HCT116 (cell line): Measurements from ENCODE around the gene NAA25. TPM values are rescaled to one million over a fixed set of nuclear protein-coding genes. Genes with fewer than 3 reads are reported as not detected.

Experiments
- ATAC-seq: fragments of 200-7000 bp; cut with Tn5 transposase; 2 replicates; pipeline ENCODE4 v1.9.1; 2020; ENCODE audit warnings: mild to moderate bottlenecking, moderate library complexity
- BruUV-seq: library from RNA; stranded (reverse); fragments of 400-500 nt; replicated peaks from 2 replicates; lab custom pipeline; 2021; lab: Mats Ljungman, UMichigan
- CTCF ChIA-PET: fragments of 300-600 bp; sonication (Branson Sonifier 250); formaldehyde crosslinking; loops from one replicate; lab custom pipeline; 2021; ENCODE audit warnings: antibody characterized with exemption; lab: Charles Lee
- POLR2A ChIA-PET: fragments of 300-600, 350-600 bp; sonication (Branson Sonifier 250); formaldehyde crosslinking; loops from one replicate; lab custom pipeline; 2021; ENCODE audit warnings: antibody characterized with exemption; lab: Charles Lee
- RAD21 ChIA-PET, 2 experiments: fragments of 300-600 bp; sonication (Branson Sonifier 250); formaldehyde crosslinking; loops; one replicate each; lab custom pipeline; 2023; ENCODE audit warnings: low total read pairs in 2 of 2; ENCODE audit not compliant: uncharacterized antibody in 2 of 2, unreplicated experiment in 2 of 2, low non-redundant PET in 1 of 2; lab: Charles Lee
- DNase-seq: peaks from one replicate; pipeline ENCODE4 v3.0.0-alpha.2; 2010; ENCODE audit warnings: low read depth, low spot score
- H2AFZ ChIP-seq: fragments of 200-600 bp; shearing (Covaris generic), sonication (generic); 2 replicates; pipeline ENCODE4 v1.6.1; 2017; ENCODE audit warnings: low read depth, mixed run types, mixed read lengths, antibody characterized with exemption, low read length; ENCODE audit not compliant: poor library complexity, severe bottlenecking
- H3K27ac ChIP-seq: 2 replicates; pipeline ENCODE4 v1.5.1; 2012; ENCODE audit warnings: low read depth, low read length
- H3K27me3 ChIP-seq: fragments of 200-600 bp; sonication (generic); 2 replicates; pipeline ENCODE4 v1.6.1; 2016; ENCODE audit warnings: mixed run types, low read length, mixed read lengths; ENCODE audit not compliant: insufficient read depth
- H3K36me3 ChIP-seq, 2 experiments: fragments of 200-500 bp in 1 of 2; fragments of 200-600 bp in 1 of 2; sonication (Bioruptor generic) in 1 of 2; sonication (generic) in 1 of 2; 2 replicates each; pipeline versions ENCODE4 v1.5.1 to v1.6.1; 2014 to 2016; ENCODE audit warnings: low read length in 2 of 2, inconsistent platforms in 1 of 2, mixed read lengths in 1 of 2, mixed run types in 1 of 2; ENCODE audit not compliant: insufficient read depth in 2 of 2, control insufficient read depth in 1 of 2
- H3K4me1 ChIP-seq, 2 experiments: fragments of 200-600 bp in 1 of 2; sonication (generic) in 1 of 2; 2 replicates each; pipeline versions ENCODE4 v1.5.1 to v1.6.1; 2012 to 2017; ENCODE audit warnings: low read length in 2 of 2, inconsistent platforms in 1 of 2, mild to moderate bottlenecking in 1 of 2, mixed read lengths in 1 of 2, mixed run types in 1 of 2, moderate library complexity in 1 of 2; ENCODE audit not compliant: insufficient read depth in 2 of 2, control insufficient read depth in 1 of 2
- H3K4me2 ChIP-seq: fragments of 200-600 bp; sonication (generic); 2 replicates; pipeline ENCODE4 v1.6.1; 2017; ENCODE audit warnings: mixed run types, low read length, mixed read lengths
- H3K4me3 ChIP-seq, 2 experiments: fragments of 200-600 bp in 1 of 2; sonication (generic) in 1 of 2; replicated peaks in 1 of 2; 2 replicates each; pipeline ENCODE4 v1.5.1; 2011 to 2016; ENCODE audit warnings: low read length in 2 of 2, control low read depth in 1 of 2, low read depth in 1 of 2, mild to moderate bottlenecking in 1 of 2, mixed read lengths in 1 of 2, mixed run types in 1 of 2
- H3K79me2 ChIP-seq: fragments of 200-600 bp; sonication (generic); 2 replicates; pipeline ENCODE4 v1.6.1; 2017; ENCODE audit warnings: mild to moderate bottlenecking, mixed run types, low read length, moderate library complexity, mixed read lengths; ENCODE audit not compliant: insufficient read depth
- H3K9ac ChIP-seq: fragments of 200-600 bp; sonication (generic); 2 replicates; pipeline ENCODE4 v1.6.1; 2016; ENCODE audit warnings: low read length, mixed read lengths
- H3K9me2 ChIP-seq: fragments of 200-600 bp; sonication (generic), shearing (Covaris generic); 2 replicates; pipeline ENCODE4 v1.6.1; 2017; ENCODE audit warnings: mixed run types, mild to moderate bottlenecking, moderate library complexity; ENCODE audit not compliant: insufficient read depth
- H3K9me3 ChIP-seq, 2 experiments: fragments of 200-500 bp in 1 of 2; fragments of 200-600 bp in 1 of 2; sonication (Bioruptor generic) in 1 of 2; sonication (generic) in 1 of 2; 2 replicates each; pipeline ENCODE4 v1.6.1; 2014 to 2017; ENCODE audit warnings: low read length in 2 of 2, mixed read lengths in 2 of 2, inconsistent platforms in 1 of 2, low read depth in 1 of 2, mild to moderate bottlenecking in 1 of 2, mixed run types in 1 of 2, moderate library complexity in 1 of 2; ENCODE audit not compliant: control insufficient read depth in 1 of 2, insufficient read depth in 1 of 2
- H4K20me1 ChIP-seq: fragments of 200-600 bp; sonication (generic), shearing (Covaris generic); 2 replicates; pipeline ENCODE4 v1.6.1; 2017; ENCODE audit warnings: mixed run types, mild to moderate bottlenecking, moderate library complexity; ENCODE audit not compliant: insufficient read depth
- ELF1 ChIP-seq: IDR thresholded peaks from 2 replicates; pipeline ENCODE4 v1.6.1; 2012; ENCODE audit warnings: low read depth, borderline replicate concordance
- EZH2 ChIP-seq: fragments of 200-600 bp; sonication (generic); IDR thresholded peaks from 2 replicates; pipeline ENCODE4 v1.6.1; 2017; ENCODE audit warnings: antibody characterized with exemption, mixed run types
- EZH2phosphoT487 ChIP-seq: fragments of 200-600 bp; IDR thresholded peaks from 2 replicates; pipeline ENCODE4 v1.6.1; 2018; ENCODE audit warnings: antibody characterized with exemption, borderline replicate concordance
- FOSL1 ChIP-seq: IDR thresholded peaks from 2 replicates; pipeline ENCODE4 v1.6.1; 2012; ENCODE audit warnings: low read depth
- JUND ChIP-seq: IDR thresholded peaks from 2 replicates; pipeline ENCODE4 v1.6.1; 2012
- POLR2AphosphoS5 ChIP-seq: IDR thresholded peaks from 2 replicates; pipeline ENCODE4 v1.6.1; 2011; ENCODE audit warnings: mild to moderate bottlenecking, low read depth, low read length, moderate library complexity
- RAD21 ChIP-seq: IDR thresholded peaks from 2 replicates; pipeline ENCODE4 v1.6.1; 2012; ENCODE audit warnings: low read depth, mild to moderate bottlenecking
- REST ChIP-seq: IDR thresholded peaks from 2 replicates; pipeline ENCODE4 v1.6.1; 2012; ENCODE audit warnings: low read depth
- SP1 ChIP-seq: IDR thresholded peaks from 2 replicates; pipeline ENCODE4 v1.6.1; 2012; ENCODE audit warnings: low read depth
- TCF7L2 ChIP-seq: IDR thresholded peaks from 2 replicates; pipeline ENCODE4 v1.7.0; 2011; ENCODE audit warnings: borderline replicate concordance, inconsistent platforms; ENCODE audit not compliant: insufficient read depth, insufficient read length; ENCODE audit errors: extremely low read depth
- YY1 ChIP-seq: IDR thresholded peaks from 2 replicates; pipeline ENCODE4 v1.6.1; 2011; ENCODE audit warnings: low read length, low read depth, moderate library complexity, mild to moderate bottlenecking; ENCODE audit not compliant: insufficient replicate concordance; ENCODE audit errors: extremely low read depth
- ZBTB33 ChIP-seq: IDR thresholded peaks from 2 replicates; pipeline ENCODE4 v1.6.1; 2011; ENCODE audit warnings: mild to moderate bottlenecking, low read length, moderate library complexity; ENCODE audit not compliant: insufficient replicate concordance; ENCODE audit errors: extremely low read depth
- ZFX ChIP-seq: fragments of 450-650 bp; IDR thresholded peaks from 2 replicates; pipeline ENCODE4 v1.6.1; 2017
- ZNF274 ChIP-seq: fragments of 200-500 bp; sonication (Bioruptor generic); IDR thresholded peaks from 2 replicates; pipeline ENCODE4 v1.6.1; 2014; ENCODE audit warnings: mild to moderate bottlenecking, low read depth, low read length, inconsistent platforms
- intact Hi-C: fragments of 100-400 bp; cut with micrococcal nuclease; formaldehyde crosslinking; loops from 2 replicates; pipeline ENCODE4 v1.10.0; 2022
- total RNA-seq: library from RNA; stranded (reverse); gene quantifications from one replicate; pipeline ENCODE4 v1.2.1, GENCODE V29; 2021; ENCODE audit not compliant: unreplicated experiment
- TF ChIP-seq, protein P1 (sequence below), 3 experiments: fragments of 200-600 bp in 1 of 3; sonication (generic) in 1 of 3; IDR thresholded peaks in 2 of 3; conservative IDR thresholded peaks in 1 of 3; 2 replicates each; pipeline ENCODE4 v1.5.1; 2012 to 2017; ENCODE audit warnings: low read depth in 2 of 3, low read length in 2 of 3, antibody characterized with exemption in 1 of 3, borderline replicate concordance in 1 of 3, control low read depth in 1 of 3, mild to moderate bottlenecking in 1 of 3, mixed read lengths in 1 of 3, mixed run types in 1 of 3, moderate library complexity in 1 of 3; ENCODE audit not compliant: insufficient read depth in 1 of 3

Gene NAA25
- total RNA-seq, 1 experiment from 2014 or later = 56.6 TPM

DNA sequence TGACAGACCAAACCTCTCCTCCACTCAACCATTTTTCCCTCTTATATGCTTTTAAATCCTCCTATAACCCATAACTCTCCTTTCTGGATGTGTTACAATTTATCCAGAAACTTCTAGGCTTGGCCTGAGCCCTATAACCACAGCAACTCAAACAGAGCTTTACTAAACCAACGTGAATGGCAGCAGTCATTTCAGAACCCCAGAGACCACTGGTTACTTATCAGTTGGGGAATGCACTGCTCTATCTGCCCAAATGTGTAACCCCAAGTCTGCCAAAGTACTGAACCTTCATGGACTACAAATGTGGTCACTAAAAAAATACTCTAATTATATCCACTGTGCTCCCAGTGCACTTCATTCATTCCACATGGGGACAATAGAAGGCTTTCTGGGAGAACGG, 42.0 kb downstream of the NAA25 start (continued):
- TF ChIP-seq SP1 (no peak), REST (no peak), POLR2AphosphoS5 (no peak), ZNF274 (no peak), RAD21 (no peak), YY1 (no peak)

DNA sequence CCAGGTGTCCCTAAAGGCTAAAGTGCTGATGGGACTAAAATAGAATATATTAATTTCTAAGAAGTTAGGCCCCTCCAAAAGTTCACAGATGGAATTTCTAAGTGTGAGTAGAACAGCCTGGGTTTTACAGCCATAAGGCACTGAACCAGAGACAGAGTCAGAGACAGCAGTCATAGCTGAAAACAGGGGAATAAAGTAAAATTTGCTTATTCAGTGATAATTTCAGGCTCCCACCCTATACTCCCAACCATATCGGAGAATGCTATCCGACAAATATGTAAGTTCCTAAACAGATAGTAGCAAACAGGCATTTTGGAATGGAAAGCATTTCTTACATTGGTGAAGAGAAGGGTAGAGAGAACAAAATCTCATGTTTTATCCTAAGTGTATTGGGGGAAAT, 45.3 kb downstream of the NAA25 start:
- intact Hi-C loops = no loop called here
- BruUV-seq = no TSS peak
- H3K27me3 ChIP-seq = no peaks in the 10 kb centered on the region
- no peak overlapping the region for H3K4me3 ChIP-seq
- peaks cover 39% of the 10 kb centered on the region for H3K79me2 ChIP-seq
- H2AFZ ChIP-seq = no peak overlapping the region
- H3K27ac ChIP-seq = no peak overlapping the region
- H3K9me3 ChIP-seq = no peaks in the 10 kb centered on the region
- POLR2A ChIA-PET = no interaction called here
- DNase-seq (no peak), ATAC-seq (no peak)
- RAD21 ChIA-PET = no interaction called here
- no peaks in the 10 kb centered on the region for H3K9me2 ChIP-seq
- H3K4me2 ChIP-seq = no peak overlapping the region
- no peak overlapping the region for H3K9ac ChIP-seq
- H3K4me1 ChIP-seq = no peaks in the 10 kb centered on the region
- peaks cover 50 to 57% of the 10 kb centered on the region in 2 experiments for H3K36me3 ChIP-seq
- no peaks in the 10 kb centered on the region for H4K20me1 ChIP-seq
- CTCF ChIA-PET = no interaction called here
- no peak for TF ChIP-seq TCF7L2
- TF ChIP-seq JUND = no peak
- TF ChIP-seq, protein P1, sequence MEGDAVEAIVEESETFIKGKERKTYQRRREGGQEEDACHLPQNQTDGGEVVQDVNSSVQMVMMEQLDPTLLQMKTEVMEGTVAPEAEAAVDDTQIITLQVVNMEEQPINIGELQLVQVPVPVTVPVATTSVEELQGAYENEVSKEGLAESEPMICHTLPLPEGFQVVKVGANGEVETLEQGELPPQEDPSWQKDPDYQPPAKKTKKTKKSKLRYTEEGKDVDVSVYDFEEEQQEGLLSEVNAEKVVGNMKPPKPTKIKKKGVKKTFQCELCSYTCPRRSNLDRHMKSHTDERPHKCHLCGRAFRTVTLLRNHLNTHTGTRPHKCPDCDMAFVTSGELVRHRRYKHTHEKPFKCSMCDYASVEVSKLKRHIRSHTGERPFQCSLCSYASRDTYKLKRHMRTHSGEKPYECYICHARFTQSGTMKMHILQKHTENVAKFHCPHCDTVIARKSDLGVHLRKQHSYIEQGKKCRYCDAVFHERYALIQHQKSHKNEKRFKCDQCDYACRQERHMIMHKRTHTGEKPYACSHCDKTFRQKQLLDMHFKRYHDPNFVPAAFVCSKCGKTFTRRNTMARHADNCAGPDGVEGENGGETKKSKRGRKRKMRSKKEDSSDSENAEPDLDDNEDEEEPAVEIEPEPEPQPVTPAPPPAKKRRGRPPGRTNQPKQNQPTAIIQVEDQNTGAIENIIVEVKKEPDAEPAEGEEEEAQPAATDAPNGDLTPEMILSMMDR (IDR thresholded peaks at IDR 0.05 in 2 of 3, conservative IDR thresholded peaks at IDR 0.05 in 1 of 3; ENCODE audit: borderline replicate concordance in 1 of 3, insufficient read depth in 1 of 3, low read depth in 2 of 3, low read length in 2 of 3) = no peak
- no peak for TF ChIP-seq EZH2phosphoT487
- no peak for TF ChIP-seq YY1
- TF ChIP-seq EZH2 = no peak
- TF ChIP-seq ELF1 = no peak
- no peak for TF ChIP-seq ZFX
- no peak for TF ChIP-seq FOSL1
- TF ChIP-seq ZBTB33 = no peak
